Activated CD8-positive, alpha-beta T cell treated with anti-CD3 and anti-CD28 coated beads, Interleukin-2, amount 10 ng/mL, durations not matched to agents 7 days and 5 days (primary cell): Measurements from ENCODE around the gene CHCHD3. TPM values are rescaled to one million over a fixed set of nuclear protein-coding genes. Genes with fewer than 3 reads are reported as not detected.

ENCODE experiments used
- ATAC-seq: fragments of 150-1000 bp; cut with Tn5 transposase; one replicate; pipeline ENCODE4 v1.10.0; 2021; ENCODE audit warnings: moderate library complexity
- CTCF ChIA-PET: fragments of 350-600 bp; sonication (Branson Sonifier 250); formaldehyde crosslinking; loops from one replicate; lab custom pipeline; 2021; ENCODE audit warnings: antibody characterized with exemption; lab: Charles Lee
- POLR2A ChIA-PET: fragments of 350-600 bp; sonication (Branson Sonifier 250); formaldehyde crosslinking; loops from one replicate; lab custom pipeline; 2021; ENCODE audit warnings: antibody characterized with exemption; lab: Charles Lee
- DNase-seq: peaks from one replicate; pipeline ENCODE4 v3.0.0-alpha.2; 2020
- H3K27ac Mint-ChIP-seq: one replicate; pipeline ENCODE4 v1.8.0; 2021; ENCODE audit warnings: mild to moderate bottlenecking, mixed read lengths
- H3K27me3 Mint-ChIP-seq: one replicate; pipeline ENCODE4 v1.8.0; 2021; ENCODE audit warnings: low read depth, mixed read lengths
- H3K36me3 Mint-ChIP-seq: one replicate; pipeline ENCODE4 v1.8.0; 2021; ENCODE audit warnings: low read depth, mixed read lengths
- H3K4me1 Mint-ChIP-seq: one replicate; pipeline ENCODE4 v1.8.0; 2021; ENCODE audit warnings: low read depth, mixed read lengths
- H3K4me3 Mint-ChIP-seq: one replicate; pipeline ENCODE4 v1.8.0; 2021; ENCODE audit warnings: mild to moderate bottlenecking, mixed read lengths
- H3K9me3 Mint-ChIP-seq: one replicate; pipeline ENCODE4 v1.8.0; 2022; ENCODE audit warnings: mixed read lengths; ENCODE audit not compliant: insufficient read depth
- total RNA-seq, 2 experiments: library from RNA; stranded (reverse); gene quantifications; one replicate each; pipeline ENCODE4 v1.2.3, GENCODE V29; 2021

The CHCHD3 gene
- total RNA-seq, 2 experiments from 2014 or later, result 60.1 to 62.5 TPM

DNA sequence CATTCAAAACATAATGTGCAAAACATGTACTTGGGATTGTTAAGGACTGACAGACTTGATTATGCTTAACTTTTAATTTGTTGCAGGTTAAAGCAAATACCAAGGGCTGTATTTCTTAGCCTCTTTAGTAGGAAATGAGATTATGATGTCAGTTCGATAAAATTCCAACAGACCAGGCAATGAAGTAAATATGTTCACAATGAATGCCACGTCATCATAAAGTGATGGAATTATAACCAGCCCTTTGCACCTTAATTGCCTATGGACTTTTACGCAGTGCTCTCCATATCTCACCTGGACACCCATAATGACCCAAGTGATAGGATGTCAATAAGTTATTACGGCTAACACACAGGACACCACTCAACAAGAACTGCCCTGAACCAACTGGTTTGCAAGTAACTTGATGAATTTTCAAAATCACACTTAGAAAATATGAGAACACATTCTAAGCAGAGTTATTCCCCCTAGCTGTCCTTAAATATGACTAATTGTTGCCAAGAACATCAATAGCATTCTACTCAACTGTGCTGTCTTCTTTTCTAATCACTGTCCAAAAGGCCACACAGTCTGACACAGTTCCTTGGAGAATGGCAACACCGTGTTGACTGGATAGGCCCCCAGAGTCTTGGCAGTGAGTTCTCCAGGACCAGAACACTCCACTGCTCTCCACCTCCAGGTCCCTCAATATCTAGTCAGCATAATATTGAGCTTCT lies 115.0 kb downstream of the CHCHD3 start:
- ATAC-seq (no peak), DNase-seq (no peak)
- Mint-ChIP-seq H3K9me3 (no peaks in the 10 kb centered on the region), H3K27ac (no peak overlapping the region), H3K36me3 (peaks cover 2% of the 10 kb centered on the region), H3K4me1 (no peaks in the 10 kb centered on the region), H3K27me3 (no peaks in the 10 kb centered on the region), H3K4me3 (no peak overlapping the region)
- CTCF ChIA-PET, result no interaction called here
- POLR2A ChIA-PET, result no interaction called here

DNA sequence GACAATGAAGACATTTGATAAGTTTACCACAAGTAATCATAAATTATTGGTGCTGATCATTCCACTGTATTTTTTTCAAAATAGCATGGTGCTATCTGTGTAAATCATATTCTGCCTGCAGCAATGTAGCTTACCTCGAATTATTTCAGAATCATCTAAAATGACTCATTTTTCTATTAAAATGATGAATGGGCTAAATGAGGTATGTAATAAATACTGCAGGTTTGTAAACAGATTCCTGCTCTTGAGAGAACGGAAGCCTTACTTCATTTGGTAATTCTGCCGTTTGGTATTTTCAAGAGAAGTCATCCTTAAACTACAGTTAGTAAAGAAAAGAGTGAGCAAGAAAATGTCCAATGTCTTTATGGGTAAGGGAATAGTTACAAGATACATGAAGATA lies 115.9 kb downstream of the CHCHD3 start:
- DNase-seq (no peak), ATAC-seq (no peak)
- ChIA-PET POLR2A (no interaction called here), CTCF (interaction anchor here (0.5 kb wide), 1 partner anchor 48 kb away, joined by 3 read pairs; no protein-coding TSS in a partner anchor)
- Mint-ChIP-seq H3K27me3 (no peaks in the 10 kb centered on the region), H3K36me3 (peaks cover 2% of the 10 kb centered on the region), H3K4me3 (no peak overlapping the region), H3K4me1 (no peaks in the 10 kb centered on the region), H3K27ac (no peak overlapping the region), H3K9me3 (no peaks in the 10 kb centered on the region)

DNA sequence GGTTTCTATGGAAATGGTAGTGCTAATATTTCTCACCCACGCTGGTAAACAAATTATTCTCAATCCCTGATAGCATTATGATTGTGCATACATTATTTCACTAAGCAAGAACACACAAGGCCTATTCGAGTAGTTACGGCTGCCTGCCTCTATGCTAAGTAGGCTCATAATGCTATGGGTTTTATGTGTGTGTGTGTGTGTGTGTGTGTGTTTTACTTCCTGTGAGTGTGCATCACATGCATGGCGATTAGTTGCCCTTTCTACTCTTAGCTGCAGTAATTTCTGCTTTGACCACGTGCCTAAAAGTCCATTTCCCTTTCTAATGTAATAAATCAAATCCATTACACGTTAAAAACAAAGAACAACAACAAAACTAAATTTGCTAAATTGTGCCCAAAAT lies 117.0 kb downstream of the CHCHD3 start:
- H3K36me3 Mint-ChIP-seq, result peaks cover 2% of the 10 kb centered on the region
- ChIA-PET CTCF (no interaction called here), POLR2A (no interaction called here)
- no peak overlapping the region for H3K4me3 Mint-ChIP-seq
- no peaks in the 10 kb centered on the region for H3K9me3 Mint-ChIP-seq
- no peak for ATAC-seq
- no peak overlapping the region for H3K27ac Mint-ChIP-seq
- no peak for DNase-seq
- H3K4me1 Mint-ChIP-seq, result no peaks in the 10 kb centered on the region
- no peaks in the 10 kb centered on the region for H3K27me3 Mint-ChIP-seq

DNA sequence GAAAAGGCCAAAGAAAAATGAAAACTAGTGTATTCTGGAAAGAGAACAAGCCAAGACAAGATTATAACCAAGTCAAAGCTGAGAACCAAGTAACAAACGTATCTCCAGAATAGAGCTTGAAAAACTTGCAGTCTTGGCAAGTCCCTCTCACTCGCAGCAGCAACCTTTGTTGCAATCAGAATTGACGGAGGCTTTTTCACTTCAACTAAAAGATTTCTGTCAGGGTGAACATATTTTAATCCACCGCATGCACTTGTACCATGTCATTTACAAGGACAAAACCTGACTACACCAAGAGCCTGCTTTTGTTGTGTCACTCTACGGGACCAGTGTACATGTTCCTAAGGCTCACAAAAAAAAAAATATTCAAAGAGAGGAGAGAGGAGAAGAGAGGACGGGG lies 122.0 kb downstream of the CHCHD3 start:
- ChIA-PET CTCF (no interaction called here), POLR2A (no interaction called here)
- H3K27me3 Mint-ChIP-seq, result no peaks in the 10 kb centered on the region
- no peak for DNase-seq
- no peak overlapping the region for H3K4me3 Mint-ChIP-seq
- no peak overlapping the region for H3K27ac Mint-ChIP-seq
- peaks cover 6% of the 10 kb centered on the region for H3K36me3 Mint-ChIP-seq
- no peaks in the 10 kb centered on the region for H3K9me3 Mint-ChIP-seq
- ATAC-seq, result no peak
- H3K4me1 Mint-ChIP-seq, result no peaks in the 10 kb centered on the region

DNA sequence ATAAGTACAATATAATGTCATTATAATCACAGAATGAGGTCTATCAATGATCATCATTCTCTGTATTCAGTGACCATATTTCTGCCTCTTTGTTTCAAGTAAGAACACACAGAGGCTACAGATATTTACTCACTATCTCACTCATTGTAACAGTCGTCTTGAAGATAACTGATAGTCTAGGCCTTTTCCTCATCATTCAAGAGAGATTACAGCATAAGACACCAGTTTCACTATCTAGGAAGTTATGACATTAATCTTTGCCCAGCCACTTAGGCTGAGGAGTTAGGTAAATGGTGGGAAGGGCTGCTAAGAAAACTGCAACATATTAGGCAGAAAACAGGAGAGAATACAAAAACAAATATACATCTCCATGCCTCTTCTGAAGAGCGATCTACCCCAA lies 125.3 kb downstream of the CHCHD3 start:
- H3K27ac Mint-ChIP-seq, result no peak overlapping the region
- ChIA-PET CTCF (no interaction called here), POLR2A (no interaction called here)
- H3K4me1 Mint-ChIP-seq, result no peaks in the 10 kb centered on the region
- peaks cover 4% of the 10 kb centered on the region for H3K36me3 Mint-ChIP-seq
- no peak overlapping the region for H3K4me3 Mint-ChIP-seq
- DNase-seq, result no peak
- no peaks in the 10 kb centered on the region for H3K9me3 Mint-ChIP-seq
- H3K27me3 Mint-ChIP-seq, result no peaks in the 10 kb centered on the region
- no peak for ATAC-seq

DNA sequence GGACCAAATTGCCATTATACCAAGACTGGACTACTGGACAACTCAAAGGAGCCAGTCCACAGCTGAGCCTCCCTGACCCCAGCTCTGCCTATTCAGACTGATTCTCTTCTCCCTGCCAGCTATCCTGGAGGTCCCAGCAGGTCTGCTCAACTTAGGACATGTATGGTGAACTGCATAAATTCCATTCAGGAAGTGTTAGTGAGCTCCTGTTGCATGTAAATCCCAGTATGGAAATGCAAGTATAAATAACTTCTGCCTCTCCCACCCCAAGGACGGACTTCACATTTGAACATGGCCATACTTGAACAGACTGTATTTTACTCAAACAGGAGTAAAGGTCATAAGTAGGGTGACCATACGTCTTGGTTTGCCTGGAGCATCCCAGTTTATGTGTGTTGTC lies 128.4 kb downstream of the CHCHD3 start:
- POLR2A ChIA-PET, result no interaction called here
- ATAC-seq (no peak), DNase-seq (no peak)
- Mint-ChIP-seq H3K4me3 (no peak overlapping the region), H3K27me3 (no peaks in the 10 kb centered on the region), H3K36me3 (no peaks in the 10 kb centered on the region), H3K27ac (no peak overlapping the region), H3K9me3 (no peaks in the 10 kb centered on the region), H3K4me1 (no peaks in the 10 kb centered on the region)
- CTCF ChIA-PET, result no interaction called here

DNA sequence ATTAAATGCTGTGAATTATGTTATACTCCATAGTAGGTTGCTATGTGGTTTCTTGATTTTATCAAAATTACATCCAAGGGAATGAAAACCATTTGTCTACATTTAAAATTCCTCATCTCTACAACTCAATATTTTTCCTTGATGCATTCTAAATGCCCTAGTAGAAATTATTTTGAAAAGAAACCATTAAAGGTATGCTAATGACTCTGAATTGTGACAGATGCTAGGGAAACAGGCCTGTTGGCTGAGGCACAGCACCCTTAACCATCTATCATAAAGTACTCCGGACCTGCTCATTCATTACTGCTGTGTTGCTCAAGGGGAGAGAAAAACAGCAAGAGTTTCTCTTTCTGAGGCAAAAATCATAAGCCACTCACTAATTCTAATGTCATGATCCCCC lies 131.2 kb downstream of the CHCHD3 start:
- H3K27me3 Mint-ChIP-seq, result no peaks in the 10 kb centered on the region
- no peaks in the 10 kb centered on the region for H3K9me3 Mint-ChIP-seq
- ATAC-seq (no peak), DNase-seq (no peak)
- H3K4me3 Mint-ChIP-seq, result no peak overlapping the region
- H3K4me1 Mint-ChIP-seq, result no peaks in the 10 kb centered on the region
- ChIA-PET CTCF (no interaction called here), POLR2A (no interaction called here)
- H3K36me3 Mint-ChIP-seq, result peaks cover 3% of the 10 kb centered on the region
- no peak overlapping the region for H3K27ac Mint-ChIP-seq

DNA sequence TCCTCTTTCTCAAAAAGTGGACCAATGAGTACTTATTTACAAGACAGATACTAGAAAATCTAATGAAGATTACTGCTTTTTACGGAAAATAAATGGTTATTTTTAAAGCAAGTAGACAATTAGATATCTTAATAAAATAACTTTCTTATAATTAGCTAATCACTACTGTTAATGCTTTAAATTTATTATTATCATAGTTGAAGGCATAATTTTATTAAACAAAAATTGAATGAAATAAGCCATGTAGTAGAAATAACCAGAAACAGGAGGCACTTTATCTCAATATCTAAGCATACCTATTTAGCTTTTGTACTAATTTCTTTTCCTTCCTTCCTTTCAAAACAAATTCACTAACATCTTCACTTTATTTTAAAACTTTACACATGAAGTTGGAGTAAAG lies 134.9 kb downstream of the CHCHD3 start:
- no peak overlapping the region for H3K4me3 Mint-ChIP-seq
- H3K4me1 Mint-ChIP-seq, result no peaks in the 10 kb centered on the region
- DNase-seq (no peak), ATAC-seq (no peak)
- ChIA-PET POLR2A (no interaction called here), CTCF (no interaction called here)
- H3K27ac Mint-ChIP-seq, result no peak overlapping the region
- H3K27me3 Mint-ChIP-seq, result no peaks in the 10 kb centered on the region
- peaks cover 3% of the 10 kb centered on the region for H3K36me3 Mint-ChIP-seq
- no peaks in the 10 kb centered on the region for H3K9me3 Mint-ChIP-seq

DNA sequence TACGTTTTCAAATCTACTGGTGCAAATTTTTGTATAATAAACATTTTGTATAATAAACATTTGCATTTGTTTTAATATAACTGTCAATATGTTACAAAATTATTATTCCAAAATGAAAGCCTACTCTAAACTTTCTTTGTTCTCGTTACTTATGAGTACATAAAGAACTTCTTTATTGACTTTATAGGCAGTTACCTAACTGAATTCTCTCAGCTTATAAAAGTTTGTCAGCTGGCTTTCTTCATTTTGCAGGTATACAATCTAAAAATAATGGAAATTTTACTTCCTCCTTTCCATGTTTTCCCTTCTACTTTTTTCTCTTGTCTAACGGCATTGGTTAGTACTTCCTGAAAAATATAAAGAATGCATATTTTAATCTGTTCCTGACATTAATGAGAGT lies 137.1 kb downstream of the CHCHD3 start:
- DNase-seq (no peak), ATAC-seq (no peak)
- CTCF ChIA-PET, result no interaction called here
- Mint-ChIP-seq H3K27ac (no peak overlapping the region), H3K4me3 (no peak overlapping the region), H3K27me3 (no peaks in the 10 kb centered on the region), H3K9me3 (no peaks in the 10 kb centered on the region), H3K36me3 (peaks cover 6% of the 10 kb centered on the region), H3K4me1 (peaks cover 5% of the 10 kb centered on the region)
- POLR2A ChIA-PET, result interaction anchor here (0.6 kb wide), 1 partner anchor 34 kb away, joined by 6 read pairs; no protein-coding TSS in a partner anchor

DNA sequence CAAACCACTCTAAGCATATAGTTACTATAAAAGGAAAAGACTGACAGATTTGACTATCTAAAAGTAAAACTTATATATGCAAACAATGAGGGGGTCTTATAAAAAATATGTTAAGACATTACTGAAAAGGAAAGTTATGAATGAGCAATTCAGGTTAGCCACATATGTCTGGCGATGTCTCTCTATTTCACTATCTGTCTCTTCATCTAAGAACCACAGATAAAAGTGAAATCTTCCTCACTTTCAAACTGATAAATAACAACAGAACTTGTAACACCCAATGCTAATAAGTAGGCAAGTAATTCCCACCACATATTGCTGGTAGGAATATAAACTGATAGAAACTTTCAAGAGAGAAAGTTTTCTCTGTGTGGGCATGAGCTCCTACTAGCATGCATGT lies 138.2 kb downstream of the CHCHD3 start:
- Mint-ChIP-seq H3K4me1 (peaks cover 5% of the 10 kb centered on the region), H3K36me3 (peaks cover 9% of the 10 kb centered on the region), H3K27ac (no peak overlapping the region), H3K9me3 (no peaks in the 10 kb centered on the region), H3K27me3 (no peaks in the 10 kb centered on the region), H3K4me3 (no peak overlapping the region)
- ATAC-seq, result no peak
- ChIA-PET POLR2A (no interaction called here), CTCF (no interaction called here)
- DNase-seq, result no peak

DNA sequence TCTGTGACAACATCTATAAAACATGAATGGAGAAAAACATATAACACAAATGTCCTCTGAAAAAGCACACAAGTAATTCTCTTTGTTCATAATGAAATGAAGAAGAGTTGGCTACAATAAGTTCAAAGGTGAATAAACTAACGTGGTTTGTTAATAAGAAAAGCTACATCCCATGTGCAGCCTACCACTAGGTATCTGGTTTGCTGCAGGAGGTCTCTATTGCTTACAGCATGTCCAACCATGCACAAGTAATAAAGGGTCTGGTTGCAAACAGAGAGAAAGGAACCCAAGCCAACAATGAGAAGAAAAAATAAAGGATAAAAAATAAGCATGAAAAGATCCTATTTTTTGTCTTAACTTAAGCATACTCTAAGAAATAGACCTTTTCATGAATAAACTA lies 139.2 kb downstream of the CHCHD3 start:
- no peaks in the 10 kb centered on the region for H3K9me3 Mint-ChIP-seq
- ChIA-PET CTCF (no interaction called here), POLR2A (no interaction called here)
- H3K27ac Mint-ChIP-seq, result no peak overlapping the region
- H3K36me3 Mint-ChIP-seq, result peaks cover 8% of the 10 kb centered on the region
- peaks cover 5% of the 10 kb centered on the region for H3K4me1 Mint-ChIP-seq
- ATAC-seq, result no peak
- no peaks in the 10 kb centered on the region for H3K27me3 Mint-ChIP-seq
- H3K4me3 Mint-ChIP-seq, result no peak overlapping the region
- no peak for DNase-seq

DNA sequence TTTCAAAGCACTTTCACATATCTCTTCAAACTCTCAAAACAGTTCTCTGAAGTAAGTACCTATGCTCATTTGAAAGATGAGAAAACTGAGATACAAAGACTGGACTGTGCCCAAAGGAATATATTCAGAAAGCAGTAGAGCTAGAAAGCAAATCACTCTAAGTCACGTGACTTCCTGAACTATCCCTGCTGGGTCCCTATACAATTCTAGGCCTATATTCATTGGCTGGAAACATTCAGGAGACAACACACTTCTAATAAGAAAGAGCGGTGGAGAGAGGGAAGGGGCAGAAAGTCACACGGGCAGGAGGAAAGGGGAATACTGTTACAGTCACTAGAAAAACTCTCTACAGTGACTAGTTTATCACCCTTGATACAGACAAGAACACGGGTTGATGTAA lies 140.0 kb downstream of the CHCHD3 start:
- CTCF ChIA-PET, result no interaction called here
- ATAC-seq (no peak), DNase-seq (no peak)
- Mint-ChIP-seq H3K27me3 (no peaks in the 10 kb centered on the region), H3K27ac (no peak overlapping the region), H3K4me3 (no peak overlapping the region), H3K36me3 (peaks cover 8% of the 10 kb centered on the region), H3K9me3 (no peaks in the 10 kb centered on the region), H3K4me1 (peaks cover 5% of the 10 kb centered on the region)
- POLR2A ChIA-PET, result no interaction called here

DNA sequence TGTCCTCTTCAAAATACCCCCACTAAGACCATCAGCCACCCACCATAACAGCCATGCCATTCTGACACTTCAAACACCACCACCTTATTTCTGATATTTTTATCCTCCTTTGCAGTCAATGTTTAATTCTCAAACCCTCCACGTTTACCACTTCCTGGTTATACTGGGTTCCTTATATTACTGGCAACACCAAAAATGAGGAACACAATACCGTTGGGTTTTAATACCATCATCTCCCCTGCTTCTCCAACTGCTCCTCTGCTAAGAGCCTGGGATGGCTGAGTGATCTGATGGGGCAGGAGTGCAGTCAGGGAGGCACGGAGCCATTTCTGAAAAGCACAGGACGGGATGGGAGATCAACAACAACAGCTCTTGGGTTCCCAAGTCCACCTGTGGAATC lies 140.5 kb downstream of the CHCHD3 start:
- H3K4me3 Mint-ChIP-seq, result no peak overlapping the region
- ATAC-seq, result no peak
- no peak for DNase-seq
- H3K27ac Mint-ChIP-seq, result no peak overlapping the region
- H3K4me1 Mint-ChIP-seq, result peaks cover 5% of the 10 kb centered on the region
- ChIA-PET POLR2A (no interaction called here), CTCF (no interaction called here)
- no peaks in the 10 kb centered on the region for H3K9me3 Mint-ChIP-seq
- H3K36me3 Mint-ChIP-seq, result peaks cover 8% of the 10 kb centered on the region
- no peaks in the 10 kb centered on the region for H3K27me3 Mint-ChIP-seq
